Measurements from ENCODE around the gene HOXA2. TPM values are rescaled to one million over a fixed set of nuclear protein-coding genes. Genes with fewer than 3 reads are reported as not detected.
A peak's percentile ranks its signal among the peaks of the same experiment; 100 is the strongest.

HOXA2 gene
- total RNA-seq, 1 donor from 2014 or later, result 0.69 TPM

DNA sequence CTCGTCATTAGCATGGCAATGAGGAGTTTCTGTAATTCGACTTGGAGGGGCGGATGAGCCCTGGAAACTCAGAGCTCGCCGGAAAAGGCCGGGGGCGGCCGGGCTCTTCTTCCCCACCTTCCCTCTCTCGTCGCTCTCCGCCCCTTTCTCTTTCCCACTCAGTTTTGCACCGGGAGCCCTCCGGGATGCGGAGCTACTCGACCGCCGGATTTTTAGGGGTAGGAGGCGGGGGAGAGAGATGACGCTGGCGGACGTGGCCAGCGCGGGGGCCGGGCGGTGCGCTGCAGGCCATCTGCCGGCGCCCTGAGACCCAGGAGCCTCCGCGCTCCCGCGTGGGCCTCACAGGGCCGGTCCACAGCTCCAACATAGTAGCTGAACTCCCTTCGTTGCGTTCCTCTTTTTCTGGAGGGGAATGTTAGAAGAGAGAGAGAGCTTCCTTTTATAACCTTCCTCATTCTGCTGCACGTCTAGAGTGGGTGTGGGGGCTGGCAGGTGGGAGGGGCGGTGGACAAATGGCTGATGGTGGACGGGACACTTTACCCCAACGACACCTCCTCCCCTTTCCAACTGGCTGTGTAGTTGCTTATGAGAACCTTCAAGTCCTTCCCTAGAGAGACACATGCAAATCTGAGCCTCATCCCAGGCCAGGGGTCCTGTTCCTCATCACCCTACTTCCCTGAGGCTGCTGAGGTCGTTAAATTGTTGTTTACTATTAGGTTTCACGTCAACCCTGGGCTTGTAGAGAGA, 5.5 kb downstream of the HOXA2 start:
- DNase-seq (ENCODE audit: low read depth), result no peak
- H3K4me3 ChIP-seq (ENCODE audit: low read depth, low read length), result peak overlapping the region; percentile 96
- TF ChIP-seq CTCF (conservative IDR thresholded peaks at IDR 0.05; ENCODE audit: low read depth, low read length), result no peak

DNA sequence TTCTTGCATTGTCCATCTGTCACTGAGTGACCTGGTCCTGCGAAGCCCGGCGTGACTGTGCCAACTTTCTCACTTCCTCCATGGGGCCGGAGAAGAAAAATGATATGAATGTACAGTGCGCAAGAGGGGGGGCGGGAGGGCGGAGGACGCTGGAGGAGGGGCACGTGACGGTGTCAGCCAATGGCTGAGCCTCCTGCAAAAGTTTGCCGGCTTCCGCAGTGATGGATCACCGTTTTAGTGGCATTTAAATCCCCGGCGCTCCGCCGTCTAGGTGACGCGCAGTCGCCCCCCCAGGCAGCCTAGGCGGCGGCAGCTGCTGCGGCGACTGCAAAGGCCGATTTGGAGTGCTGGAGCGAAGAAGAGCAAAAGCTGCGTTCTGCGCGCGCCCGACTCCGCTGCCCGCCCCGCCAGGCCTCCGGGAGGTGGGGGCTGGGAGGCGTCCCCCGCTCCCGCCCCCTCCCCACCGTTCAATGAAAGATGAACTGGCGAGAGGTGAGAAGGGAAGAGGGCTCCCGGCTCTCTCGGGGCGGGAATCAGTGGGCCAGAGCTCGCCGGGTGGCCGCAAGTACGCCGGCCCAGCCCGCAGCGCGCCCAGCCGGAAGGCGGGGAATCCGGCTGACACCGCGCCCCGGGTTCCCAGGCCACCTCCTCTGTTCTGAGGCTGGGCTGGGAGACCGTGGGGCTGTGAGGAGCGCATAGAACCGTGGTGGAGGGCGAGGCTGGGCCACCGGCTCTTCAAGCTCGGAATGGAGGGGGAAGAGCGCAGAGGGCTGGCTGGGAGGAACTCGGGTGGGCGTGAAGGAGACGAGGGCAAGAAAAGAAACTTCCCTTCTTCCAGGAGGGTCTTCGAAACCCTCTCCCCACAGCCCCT, 6.4 kb downstream of the HOXA2 start, which contains the start of gene HOXA1:
HOXA1 (minus strand) TSS at position 104 of the 871 bp plus-strand sequence; CDS start at position 16, 88 bp downstream.
- TF ChIP-seq CTCF (conservative IDR thresholded peaks at IDR 0.05; ENCODE audit: low read depth, low read length), result no peak

GRCh38 chr7:27095050-27095896, 7.2 kb downstream of the HOXA2 start:
- no peak for TF ChIP-seq CTCF (conservative IDR thresholded peaks at IDR 0.05; ENCODE audit: low read depth, low read length)
- H3K4me3 ChIP-seq (ENCODE audit: low read depth, low read length), result peak overlapping the region; percentile 96

More for the DNA sequence above, 6.4 kb downstream of the HOXA2 start, which contains the start of gene HOXA1:
- peak within 1 kb of the TSS; percentile 96 for H3K4me3 ChIP-seq (ENCODE audit: low read depth, low read length)
- no peak for DNase-seq (ENCODE audit: low read depth)

GRCh38 chr7:27094304-27095049, 8.0 kb downstream of the HOXA2 start:
- DNase-seq (ENCODE audit: low read depth), result no peak
- peak overlapping the region; percentile 96 for H3K4me3 ChIP-seq (ENCODE audit: low read depth, low read length)
- TF ChIP-seq CTCF (conservative IDR thresholded peaks at IDR 0.05; ENCODE audit: low read depth, low read length), result no peak

More at GRCh38 chr7:27095050-27095896, 7.2 kb downstream of the HOXA2 start:
- DNase-seq (ENCODE audit: low read depth), result no peak

- no peak for TF ChIP-seq CTCF (conservative IDR thresholded peaks at IDR 0.05; ENCODE audit: low read depth, low read length)
- H3K4me3 ChIP-seq (ENCODE audit: low read depth, low read length), result no peak overlapping the region
- DNase-seq (ENCODE audit: low read depth), result no peak
Measured at GRCh38 chr7:27093184-27093895, 9.1 kb downstream of the HOXA2 start.

Measured in epithelial cell of proximal tubule (primary cell).